ENCODE data around the gene LACRT.
"Not testable (repeated sequence)": the region's sequence is repeated elsewhere in the genome, so short reads cannot be mapped to it uniquely, and the experiment has no call there.

The LACRT gene, protein sequence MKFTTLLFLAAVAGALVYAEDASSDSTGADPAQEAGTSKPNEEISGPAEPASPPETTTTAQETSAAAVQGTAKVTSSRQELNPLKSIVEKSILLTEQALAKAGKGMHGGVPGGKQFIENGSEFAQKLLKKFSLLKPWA

DNA sequence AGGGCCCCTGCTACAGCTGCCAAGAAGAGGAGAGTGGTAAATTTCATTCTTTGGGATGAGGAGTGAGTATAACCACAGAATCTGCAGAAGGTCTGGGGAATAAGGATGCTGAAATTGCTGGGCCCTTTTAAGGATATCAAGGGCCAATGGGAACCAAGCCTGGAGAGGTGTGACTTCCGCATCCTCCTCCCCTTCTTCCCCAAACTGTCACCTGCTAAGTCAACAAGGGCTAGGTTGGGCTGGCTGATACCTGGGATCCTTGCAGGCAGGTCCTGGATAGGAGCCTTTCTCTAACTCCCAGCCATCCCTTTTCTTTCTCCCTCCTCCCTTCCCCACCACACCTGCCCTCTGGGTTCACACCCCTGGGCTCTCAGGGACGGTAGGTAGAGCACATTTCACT is at the start of gene LACRT:
TSS of gene LACRT (minus strand) at position 101 of the 400 bp plus-strand sequence. CDS start at position 47, 54 bp downstream.
- DNase-seq: no peak

DNA sequence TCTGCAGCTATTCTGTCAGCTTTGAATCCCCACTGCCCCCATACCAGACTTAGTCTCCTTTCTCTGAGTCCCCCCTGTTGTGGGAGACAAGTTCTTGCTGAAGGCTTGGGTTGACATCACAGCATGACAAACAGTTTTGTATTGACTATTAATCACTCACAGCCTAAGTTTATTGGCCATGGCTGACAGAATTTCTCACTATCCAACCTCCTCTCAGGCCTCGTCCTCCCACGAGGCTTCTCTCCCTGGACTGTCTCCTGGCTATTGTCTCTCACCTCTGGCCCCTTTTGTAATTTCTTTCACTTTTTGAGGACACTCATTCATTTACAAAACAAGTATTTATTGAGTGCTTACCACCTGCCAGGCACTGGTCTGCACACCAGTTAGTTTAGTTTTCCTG is 48.7 kb upstream of the LACRT start:
- DNase-seq: no peak

DNA sequence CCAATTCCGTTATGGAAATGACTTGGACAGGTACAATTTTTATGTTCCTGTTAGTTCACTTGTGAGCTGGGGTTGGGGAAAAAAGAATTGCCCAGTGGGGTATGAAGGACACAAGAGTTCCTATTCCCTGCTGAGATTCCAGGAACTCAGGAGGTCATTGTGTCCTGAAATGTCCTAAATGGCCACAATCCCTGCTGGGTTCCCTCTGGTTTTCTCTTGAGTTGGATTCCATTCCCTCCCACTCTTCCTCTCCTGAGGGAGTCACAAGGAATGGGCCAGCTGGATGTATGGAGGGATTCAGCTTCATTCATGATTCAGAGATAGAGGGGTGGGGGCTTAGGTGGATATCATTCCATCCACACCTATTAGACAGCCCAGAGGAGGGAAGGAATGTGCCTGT is 48.0 kb upstream of the LACRT start:
- DNase-seq: no peak

DNA sequence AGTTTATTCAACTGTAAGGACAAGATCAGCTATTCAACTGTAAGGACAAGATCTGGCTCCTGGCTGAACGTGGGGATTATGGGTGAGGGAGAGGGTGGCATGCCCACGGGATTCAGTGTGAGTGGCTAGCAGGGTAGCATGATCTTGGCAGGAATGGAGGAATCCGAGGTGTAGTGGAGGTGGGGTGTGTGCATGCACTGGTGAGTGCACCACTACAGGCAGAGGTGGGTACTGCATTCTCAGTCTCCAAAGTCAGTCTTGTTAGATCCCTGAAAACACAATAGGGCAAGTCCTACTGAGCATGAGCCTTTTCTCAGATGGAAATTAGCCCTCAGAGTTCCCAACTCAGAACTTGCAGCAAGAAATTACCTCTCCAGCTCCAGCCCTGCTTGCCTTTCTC is 45.7 kb upstream of the LACRT start:
- DNase-seq: no peak

DNA sequence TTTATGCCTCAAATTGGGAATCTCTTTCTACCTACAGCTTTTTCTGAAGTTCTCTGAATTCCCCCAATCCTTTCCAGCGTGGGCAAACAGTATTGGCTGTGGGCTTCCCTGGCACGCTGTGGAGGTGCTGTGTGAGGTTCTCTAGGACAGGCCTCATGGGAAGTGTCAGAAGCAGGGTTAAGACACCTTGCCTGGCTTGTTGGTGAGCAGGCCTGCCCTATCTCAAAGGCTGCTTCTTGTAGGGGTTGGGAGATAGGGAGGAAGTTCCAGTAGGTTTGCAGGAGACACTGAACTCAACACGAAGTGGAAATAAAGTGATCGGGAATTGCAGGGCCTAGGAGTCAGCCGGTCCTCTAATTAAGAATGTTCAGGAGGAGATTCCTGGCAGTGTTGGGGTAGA is 43.4 kb upstream of the LACRT start:
- DNase-seq: no peak

DNA sequence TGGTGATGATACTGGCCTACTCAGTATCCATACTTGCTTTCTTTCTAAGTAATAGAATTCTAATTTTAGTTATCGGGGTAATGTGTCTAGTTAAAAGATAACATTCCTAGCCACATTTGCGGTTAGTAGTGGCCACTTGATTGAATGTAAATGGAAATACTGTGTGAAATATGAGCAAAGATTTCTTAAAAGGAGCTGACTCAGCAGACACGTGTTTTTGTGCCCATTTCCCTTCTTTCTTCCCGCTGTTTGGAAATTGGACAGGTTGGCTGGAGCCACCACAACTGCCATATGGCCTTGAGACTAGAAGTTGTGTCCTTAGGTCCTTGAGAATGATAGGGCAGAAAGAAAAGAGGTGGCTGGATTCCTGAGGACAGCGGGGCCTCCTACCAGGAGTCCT is 33.2 kb upstream of the LACRT start:
- no peak for DNase-seq

DNA sequence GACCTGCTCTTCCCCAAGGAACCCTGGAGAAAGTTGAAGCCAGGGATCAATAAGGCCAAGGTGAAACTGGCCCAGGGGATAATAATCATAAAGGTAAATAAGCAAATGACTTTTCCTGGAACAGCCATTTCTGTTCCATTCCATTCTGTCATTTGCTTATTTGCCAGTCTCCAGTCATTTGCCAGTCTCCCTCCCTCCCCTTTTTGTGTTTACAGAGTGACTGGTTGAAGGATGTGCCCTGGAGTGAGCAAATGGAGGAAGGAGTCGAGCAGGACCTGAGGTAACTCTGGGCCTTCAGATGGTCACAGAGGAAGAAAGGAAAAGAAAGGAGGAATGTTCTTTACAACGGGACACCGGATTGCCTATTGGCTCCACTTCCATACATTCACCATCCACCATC is 31.3 kb upstream of the LACRT start:
- no peak for DNase-seq

DNA sequence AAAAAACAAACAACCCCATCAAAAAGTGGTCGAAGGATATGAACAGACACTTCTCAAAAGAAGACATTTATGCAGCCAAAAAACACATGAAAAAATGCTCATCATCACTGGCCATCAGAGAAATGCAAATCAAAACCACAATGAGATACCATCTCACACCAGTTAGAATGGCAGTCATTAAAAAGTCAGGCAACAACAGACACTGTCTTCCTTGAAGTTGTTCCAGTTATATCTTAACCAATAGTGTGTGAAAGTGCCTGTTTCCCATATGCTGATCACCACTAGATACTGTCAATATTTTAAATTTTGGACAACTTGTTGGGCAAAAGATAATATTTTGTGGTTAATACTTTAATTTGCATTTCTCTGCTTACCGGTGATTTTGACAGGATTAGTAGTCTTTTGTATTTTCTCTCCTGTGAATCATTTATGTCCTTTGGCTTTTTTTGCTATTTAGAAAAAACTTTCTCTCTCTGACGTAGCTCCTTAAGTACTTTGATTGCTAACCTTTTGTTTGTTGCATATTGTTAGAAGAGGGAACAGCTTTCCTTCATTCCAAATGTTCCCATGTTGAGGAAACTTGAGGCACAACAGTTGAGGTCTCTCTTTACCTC is 30.4 kb upstream of the LACRT start:
- DNase-seq: not testable (repeated sequence)

DNA sequence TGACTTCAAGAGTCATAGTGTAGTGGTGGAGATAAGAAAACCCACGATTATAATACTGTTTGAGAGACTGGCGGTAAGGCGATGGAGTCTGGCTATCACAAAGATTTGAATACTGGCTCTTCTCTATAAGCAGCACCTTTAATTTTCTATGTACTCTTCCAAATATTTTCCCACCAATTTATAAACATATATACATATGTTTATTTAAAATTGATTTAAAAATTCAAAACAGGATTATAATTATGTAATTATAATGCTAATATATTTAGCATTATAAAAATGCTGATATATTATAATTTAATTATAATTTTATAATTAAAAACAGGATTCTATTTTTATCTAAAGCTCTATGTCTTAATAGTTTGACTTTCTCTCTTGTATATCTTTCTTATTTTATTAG is 28.9 kb upstream of the LACRT start:
- DNase-seq: no peak

DNA sequence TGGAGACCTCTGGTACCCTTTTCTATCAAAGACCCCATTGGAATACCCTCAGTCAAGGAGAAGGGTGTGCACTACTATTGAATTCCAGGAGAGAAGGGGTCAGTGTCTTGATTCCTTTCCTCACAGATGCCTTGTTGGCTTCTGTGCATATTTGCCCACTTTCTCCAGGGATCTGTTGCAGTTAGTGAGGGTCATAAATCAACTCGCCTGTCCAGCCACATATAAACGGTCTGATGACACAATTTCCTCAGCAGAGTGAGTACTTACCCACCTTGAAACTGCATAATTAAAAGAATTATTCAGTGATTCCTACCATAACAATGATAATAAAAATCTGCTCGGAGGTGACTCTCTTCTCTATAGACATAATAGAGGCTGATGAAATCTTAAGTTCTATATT is 27.3 kb upstream of the LACRT start:
- no peak for DNase-seq

DNA sequence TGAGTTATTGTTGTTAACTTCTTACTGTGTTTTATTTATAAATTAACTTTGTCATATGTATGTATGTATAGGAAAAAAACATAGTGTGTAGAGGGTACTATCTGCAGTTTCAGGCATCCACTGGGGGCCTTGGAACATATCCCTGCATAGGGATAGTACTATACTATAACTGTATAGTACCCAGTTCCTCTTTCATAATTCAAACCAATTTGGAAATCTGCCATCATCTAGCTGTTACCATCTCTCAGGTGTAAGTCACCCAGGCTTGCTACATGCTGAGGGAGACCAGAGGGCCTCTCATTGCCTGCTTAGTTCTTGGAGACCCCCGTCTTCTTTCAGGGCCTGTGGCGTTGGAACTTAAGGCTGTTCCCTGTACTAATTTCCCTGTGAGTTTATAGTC is 26.4 kb upstream of the LACRT start:
- no peak for DNase-seq

DNA sequence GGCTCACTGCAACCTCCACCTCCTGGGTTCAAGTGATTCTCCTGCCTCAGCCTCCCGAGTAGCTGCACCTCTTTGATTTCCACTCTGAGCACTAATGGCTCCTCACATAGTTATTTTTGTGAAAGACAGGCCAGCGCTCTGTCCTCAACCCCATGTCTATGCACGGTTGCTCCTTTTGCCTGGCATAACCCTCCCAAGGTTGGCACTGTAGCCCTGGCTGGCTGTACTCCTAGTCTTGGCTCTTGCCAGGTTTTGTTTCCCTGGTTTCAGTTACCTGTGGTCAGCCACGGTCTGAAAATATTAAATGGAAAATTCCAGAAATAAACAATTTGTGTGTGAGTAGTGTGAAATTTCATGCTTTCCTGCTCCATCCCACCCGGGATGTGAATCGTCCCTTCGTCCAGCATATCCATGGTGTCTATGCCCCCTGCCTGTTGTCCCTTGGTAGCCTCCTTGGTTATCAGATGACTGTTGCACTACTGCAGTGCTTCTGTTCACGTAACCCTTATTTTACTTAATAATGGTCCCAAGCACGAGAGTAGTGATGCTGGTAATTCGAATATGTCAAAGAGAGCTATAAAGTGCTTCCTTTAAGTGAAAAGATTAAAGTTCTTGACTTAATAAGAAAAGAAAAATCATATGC is 25.7 kb upstream of the LACRT start:
- no peak for DNase-seq

DNA sequence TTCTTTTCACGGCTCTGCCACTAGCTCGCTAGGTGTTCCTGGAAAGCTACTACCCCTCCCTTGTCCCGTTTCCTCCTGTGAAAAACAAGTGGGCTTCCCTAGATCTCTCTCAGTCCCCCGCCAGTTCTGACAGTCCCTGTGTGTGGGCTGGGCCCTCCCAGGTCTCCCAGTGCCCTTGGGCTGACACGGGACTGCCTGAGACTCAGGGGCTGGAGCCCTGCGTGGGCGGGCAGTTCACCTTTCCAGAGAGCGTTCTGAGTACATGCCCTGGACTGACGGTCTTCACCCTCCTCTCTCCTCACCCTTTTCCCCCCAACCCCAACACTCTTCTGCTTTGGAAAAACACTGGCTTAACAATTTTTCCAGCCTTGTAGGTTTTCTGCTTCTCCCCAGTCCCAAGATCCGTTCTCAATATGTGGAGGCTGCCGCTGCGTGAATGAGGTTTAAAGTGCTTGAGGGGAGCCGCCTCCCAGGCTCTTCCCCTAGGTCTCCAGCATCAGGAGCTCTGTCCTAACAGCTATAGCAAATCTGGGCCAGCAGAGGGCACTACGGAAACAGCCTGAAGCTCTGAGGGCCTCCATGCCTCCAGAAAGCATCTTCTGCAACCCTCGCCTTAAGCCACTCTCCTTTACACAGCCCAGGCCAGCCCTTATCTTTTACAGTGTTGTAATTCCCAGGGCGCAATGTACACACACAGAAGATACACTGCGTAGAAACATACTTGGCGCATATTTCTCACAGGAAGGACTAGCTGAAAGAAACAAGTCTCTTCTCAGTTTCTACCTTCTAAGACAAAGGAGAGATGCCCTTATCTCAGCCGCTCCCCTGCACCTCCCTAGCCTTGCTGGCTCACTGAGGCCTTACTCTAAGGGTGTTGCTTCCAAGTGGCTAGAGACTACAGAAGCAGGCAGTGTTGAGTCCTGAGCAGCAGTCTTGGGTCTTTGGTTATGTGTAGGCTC is 23.9 kb upstream of the LACRT start:
- DNase-seq: peak; percentile 16

DNA sequence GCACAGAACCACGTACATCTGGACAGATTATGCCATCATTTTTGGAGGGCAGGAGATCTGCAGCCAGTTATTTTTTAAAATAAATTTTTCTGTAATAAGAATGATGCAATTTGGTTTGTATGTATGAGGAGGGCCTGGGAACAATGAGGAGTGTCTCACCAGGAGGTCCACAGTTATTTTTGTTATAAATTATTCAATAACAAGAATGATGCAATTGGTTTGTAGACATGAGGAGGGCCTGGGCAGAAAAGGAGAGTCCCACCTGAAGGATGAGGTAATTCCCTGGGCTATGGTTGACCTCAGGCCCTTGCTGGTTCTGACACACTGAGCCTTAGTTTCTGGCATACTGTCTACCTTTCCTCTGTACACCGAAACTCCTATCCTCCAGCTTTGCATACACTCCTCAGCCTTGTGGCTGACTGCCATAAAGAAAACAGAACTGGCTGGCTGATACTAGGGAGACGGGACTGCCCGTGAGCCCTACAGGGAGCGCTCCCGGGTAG is 22.5 kb upstream of the LACRT start:
- no peak for DNase-seq

DNA sequence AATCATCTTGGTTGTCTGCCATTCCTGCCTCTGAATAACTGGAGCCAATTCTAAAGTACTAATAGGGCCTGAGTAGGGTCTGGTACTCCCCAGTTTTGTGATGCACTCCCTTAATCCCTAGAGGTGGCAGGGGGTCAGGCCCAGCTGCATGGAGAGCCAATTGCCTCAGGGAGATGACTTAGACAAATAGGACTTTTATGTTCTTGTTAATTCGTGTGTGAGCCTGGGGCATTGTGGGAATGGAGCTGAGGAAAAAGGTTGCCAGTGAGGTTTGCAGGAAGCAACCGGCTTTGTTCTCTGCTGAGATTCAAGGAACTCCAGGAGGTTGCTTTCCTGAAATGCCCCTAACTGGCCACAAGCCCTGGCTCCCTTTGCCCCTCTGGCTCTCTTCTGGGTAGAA is 20.2 kb upstream of the LACRT start:
- DNase-seq: no peak

DNA sequence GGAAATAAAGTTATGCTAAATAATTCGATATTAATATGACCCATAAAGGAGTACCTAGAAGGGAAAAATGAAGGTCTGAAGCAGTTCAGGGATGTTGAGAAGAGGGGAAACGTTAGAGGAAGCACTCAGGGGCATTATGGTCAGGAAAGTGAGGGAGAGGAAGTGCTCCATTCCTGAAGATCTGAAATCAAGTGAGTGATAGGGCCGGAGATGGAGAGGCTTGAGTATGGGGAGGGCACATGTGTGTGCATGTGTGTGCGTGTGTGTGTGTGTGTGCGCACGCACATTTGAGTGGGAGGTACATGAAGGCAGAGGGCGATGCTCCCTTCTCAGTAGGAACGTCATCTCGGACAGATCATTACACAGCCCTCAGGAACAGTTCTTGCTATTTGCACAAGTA is 18.3 kb upstream of the LACRT start:
- no peak for DNase-seq

DNA sequence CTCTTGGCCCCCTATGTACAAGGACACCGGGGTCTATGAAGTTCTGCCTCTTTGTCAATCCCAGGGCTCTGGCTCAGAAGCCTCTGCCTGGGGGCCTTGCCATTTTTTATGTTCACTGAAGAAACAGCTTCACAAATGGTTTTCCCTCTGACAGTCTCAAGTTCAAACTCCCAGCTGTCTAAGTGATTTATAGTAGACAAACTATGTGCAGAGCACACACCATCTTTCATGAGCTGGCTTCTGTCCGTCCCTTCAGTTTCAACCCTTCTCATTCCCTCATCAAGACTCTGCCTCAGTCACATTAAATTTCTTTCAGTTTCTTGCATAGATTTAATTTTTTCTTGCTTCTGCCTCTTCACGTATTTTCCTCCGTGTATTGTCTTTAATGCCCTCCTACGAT is 16.2 kb upstream of the LACRT start:
- DNase-seq: no peak

DNA sequence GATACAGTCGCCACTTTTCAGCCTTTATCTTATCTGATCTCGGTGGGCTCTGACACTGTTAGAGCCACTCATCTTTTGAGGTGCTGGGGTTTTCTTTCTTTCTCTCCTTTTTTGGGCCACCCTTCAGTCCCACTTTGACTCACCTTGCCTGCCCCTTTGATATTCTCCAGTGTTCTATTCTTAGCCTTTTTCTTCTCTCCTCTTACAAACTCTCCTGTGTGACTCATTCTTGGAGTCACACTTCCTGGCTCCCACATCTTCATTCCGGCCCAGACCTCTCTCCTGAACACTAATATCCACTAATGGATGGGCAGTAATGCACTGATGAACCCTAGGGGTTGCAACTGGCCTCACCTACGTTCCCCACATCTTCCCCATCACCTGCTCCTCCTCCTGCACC is 15.7 kb upstream of the LACRT start:
- no peak for DNase-seq

DNA sequence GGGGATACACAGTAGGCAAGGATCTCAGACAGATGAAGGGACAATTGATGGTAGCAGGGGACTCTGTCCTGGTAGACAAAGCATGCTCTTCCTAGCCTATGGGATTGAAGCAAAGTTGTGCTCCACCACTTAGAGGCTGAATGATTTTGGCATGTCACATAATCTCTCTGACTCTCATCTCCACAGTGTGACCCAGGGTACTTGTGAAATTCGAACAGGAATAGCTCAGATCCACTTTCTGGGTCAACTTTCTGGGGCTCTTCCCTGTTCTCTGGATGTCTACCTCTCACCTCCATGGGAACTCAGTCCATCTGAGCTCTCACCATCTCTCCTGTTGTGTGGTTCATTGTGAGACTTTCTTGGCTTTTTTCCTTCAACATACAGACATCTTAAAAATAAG is 15.1 kb upstream of the LACRT start:
- DNase-seq: no peak

DNA sequence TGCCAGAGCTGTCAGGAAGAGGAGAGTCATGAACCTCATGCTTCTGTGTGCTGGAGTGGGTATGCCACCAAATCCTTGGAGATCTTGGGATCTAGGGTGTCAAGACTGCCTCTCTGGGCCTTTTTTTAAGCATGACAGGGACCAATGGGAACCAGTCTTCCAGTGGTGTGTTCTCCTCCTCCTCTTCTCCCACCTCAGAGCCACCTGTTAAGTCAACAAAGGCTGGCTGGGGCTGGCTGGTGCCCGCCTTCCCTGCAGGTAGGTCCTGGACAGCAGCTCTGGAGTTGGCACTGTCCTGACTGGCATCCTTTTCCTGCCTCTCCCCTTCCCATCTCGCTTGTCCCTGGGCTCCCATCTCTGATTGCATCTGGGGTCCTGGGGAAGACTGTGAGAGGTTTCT is 13.6 kb upstream of the LACRT start, which contains the start of gene DCD:
TSS of gene DCD (minus strand) at position 101 of the 400 bp plus-strand sequence. CDS start at position 39, 62 bp downstream.
- DNase-seq: no peak

DNA sequence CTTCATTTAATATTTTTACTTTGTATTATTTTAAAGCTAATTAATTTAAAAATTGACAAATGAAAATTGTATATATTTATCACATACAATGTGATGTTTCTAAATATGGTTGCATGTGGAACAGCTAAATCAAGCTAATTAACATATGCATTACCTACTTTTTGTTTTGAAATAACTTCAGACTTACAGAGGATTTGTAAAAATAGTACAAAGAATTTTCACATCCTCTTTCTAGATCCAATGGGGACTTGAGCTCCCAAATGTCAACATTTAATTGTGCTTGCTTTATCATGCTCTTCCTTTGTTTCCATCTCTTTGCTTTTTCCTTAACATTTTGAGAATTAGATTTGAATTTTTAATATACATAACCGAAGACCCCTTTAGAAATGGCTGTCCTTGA is 6.9 kb upstream of the LACRT start:
- no peak for DNase-seq

DNA sequence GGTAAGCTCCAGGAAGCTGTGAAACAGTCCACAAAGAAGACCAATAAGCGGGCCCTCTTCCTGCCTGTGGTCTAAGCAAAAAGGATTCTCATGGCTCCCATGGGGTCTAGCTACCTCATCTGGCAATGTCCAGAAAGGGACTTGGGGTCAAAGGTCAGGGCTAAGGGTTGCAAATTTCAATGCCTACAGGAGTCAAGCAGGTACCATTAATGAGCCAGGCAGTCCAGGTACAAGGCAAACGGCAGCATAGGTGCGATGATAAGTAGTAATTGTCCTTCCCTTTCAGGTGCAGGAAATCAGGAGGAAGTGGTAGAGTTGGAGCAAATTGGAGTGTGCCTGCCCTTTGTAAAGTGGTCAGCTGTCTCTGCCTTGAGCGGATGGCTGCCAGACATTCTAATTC is 6.4 kb upstream of the LACRT start:
- DNase-seq: no peak

DNA sequence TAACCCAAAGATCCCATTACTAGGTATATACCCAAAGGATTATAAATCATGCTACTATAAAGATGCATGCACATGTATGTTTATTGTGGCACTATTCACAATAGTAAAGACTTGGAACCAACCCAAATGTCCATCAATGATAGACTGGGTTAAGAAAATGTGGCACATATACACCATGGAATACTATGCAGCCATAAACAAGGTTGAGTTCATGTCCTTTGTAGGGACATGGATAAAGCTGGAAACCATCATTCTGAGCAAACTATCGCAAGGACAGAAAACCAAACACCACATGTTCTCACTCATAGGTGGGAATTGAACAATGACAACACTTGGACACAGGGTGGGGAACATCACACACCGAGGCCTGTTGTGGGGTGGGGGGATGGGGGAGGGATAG is 4.4 kb upstream of the LACRT start:
- not testable (repeated sequence) for DNase-seq

Measured in NK-92 treated with Interleukin-12 subunit alpha and Interleukin-12 subunit beta, amount 100 ng/mL, for 24 hours (cell line).